ENCODE measurements around the gene CARD10.
A peak's percentile ranks its signal among the peaks of the same experiment; 100 is the strongest.
"Not testable (repeated sequence)": the region's sequence is repeated elsewhere in the genome, so short reads cannot be mapped to it uniquely, and the experiment has no call there.

CARD10 gene

DNA sequence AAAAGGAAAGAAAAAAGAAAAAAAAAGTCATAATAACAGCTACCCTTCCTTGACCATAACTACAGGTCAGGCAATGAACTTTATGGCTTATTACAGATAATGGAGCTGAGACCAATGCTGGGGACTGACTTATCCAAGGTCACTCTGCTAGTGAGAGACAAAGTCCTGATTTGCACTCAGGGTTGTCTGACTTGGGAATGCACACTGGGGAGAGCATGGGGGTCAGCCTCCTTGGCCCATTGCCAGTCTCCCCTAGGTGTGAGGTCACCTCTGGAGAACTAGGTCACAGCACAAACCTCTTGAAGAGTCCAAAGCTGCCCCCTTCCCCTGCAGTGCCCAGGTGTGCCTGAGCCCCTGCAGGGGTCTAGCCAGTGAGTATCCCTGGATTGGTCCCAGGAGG is 35.8 kb upstream of the CARD10 start:
- DNase-seq (ENCODE audit: low read depth in 1 of 2, low spot score in 1 of 2), result no peak

DNA sequence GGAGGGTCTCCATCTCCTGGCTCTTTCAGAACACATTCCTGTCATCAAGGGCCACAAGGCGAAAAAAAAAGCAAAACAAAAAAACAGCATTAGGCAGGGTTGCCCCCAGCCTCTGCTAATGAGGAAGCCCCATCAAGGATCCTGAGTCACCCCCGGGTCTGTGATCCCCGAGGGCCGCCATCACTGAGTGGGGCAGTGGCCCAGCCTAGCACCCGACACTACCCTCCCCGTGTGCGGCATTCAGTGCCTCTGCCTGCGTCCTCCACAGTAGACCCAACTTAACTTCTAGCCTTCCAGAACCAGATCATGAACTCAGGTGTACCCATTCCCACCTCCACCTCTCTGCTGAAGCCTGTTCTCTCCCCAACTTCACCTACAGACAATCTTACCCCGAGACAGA is 34.5 kb upstream of the CARD10 start:
- DNase-seq (ENCODE audit: low read depth in 1 of 2, low spot score in 1 of 2), result no peak

DNA sequence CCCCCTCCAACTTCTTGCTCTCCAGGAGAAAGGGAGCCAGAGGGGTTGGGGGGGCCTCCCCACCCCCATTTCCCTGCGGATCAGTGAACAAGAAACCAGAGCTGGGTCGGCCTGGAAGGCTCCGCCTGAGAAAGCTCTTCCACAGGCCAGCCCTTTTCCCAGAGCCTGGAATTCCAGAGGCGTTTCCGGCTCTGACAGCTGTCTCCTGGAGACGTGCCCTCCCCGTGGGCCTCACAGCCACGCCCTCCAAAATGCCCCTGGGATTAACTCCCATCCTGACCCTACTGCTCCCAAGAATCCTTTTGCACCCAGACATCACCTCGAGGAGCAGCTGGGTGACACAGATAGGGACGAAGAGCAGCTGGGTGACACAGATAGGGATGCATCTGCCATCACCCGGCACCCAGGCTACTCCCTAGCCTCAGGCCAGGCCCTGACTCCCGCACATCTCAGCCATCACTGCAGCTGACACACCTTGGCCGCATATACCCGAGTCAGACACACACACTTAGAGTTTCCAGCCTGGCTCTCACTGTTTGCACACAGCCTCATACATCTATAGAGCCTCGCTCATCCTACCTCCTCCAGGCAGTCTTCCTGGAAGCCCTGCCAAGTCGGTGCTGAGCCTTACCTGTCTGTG is 33.4 kb upstream of the CARD10 start:
- no peak for DNase-seq (ENCODE audit: low read depth in 1 of 2, low spot score in 1 of 2)

DNA sequence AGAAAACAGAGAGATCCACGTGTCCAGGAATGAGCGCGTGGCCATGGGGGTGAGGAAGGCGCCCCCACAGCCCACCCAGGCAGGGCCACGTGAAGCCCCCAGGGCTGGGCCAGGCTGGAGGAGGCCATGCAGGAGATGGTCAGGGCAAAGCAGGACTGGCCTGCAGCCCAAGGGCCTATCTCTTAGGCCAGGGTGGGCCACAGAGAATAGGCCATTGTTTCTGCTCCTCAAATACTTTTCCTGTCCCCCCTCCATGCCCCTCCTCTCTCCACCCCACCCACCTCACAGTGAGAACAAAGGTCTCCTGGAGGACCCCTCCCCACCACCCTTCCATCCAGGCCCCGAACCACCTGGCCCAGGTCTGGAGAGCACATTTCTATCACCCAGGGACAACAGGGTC is 32.8 kb upstream of the CARD10 start:
- DNase-seq (ENCODE audit: low read depth in 1 of 2, low spot score in 1 of 2), result no peak

DNA sequence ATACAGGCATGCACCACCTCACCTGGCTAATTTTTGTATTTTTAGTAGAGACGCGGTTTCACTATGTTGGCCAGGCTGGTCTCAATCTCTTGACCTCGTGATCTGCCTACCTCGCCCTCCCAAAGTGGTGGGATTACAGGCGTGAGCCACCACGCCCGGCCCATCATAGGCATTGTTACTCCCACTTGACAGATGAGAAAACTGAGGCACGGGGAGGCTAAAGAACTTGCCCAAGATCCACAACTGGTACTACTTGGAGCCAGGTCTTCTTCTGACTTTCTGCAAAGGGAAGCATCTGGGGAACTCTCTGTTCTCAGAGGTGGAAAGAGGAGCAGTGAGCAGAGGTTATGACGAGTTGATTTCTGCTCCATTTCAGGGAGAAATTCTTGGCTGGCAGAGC is 31.7 kb upstream of the CARD10 start:
- DNase-seq (ENCODE audit: low read depth in 1 of 2, low spot score in 1 of 2), result not testable (repeated sequence)

DNA sequence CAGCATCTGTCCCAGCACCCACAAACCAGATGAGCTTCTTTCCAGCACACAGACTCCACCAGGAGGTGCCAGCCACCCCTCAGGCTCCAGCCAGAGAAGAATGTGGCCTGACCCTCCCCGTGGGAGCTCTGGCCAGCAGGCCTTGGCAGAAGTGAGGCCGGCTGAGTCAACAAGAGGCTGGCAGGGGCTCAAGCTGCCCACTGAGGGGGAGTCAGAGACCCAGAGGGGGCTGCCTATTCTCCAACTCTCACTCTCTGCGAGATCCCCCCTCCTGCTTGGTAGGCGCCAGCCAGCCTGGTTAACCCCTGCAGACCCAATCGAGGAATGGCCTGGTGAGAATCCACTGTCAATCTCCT is 30.5 kb upstream of the CARD10 start:
- no peak for DNase-seq (ENCODE audit: low read depth in 1 of 2, low spot score in 1 of 2)

DNA sequence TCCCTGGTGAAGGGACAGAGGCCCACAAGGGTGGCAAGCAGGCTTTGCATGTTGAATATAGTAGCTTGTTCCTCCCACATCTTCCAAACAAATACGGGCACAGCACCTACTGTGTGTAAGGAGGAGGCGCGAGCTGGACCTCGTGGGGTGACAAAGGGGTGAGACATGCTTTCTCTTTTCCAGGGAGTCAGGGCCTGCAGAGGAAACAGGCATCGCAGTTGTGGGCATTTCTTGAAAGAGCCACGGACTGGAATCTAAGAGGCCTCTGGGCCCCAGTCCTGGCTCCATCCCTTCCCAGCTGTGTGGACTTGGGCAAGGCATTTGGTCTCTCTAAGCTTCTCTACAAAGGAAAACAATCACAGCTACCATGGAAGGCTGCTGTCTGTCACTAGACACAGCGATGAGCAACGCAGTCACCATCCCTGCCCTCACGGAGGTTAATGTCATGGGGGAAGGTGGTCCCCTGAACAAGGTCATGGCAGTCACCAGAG is 28.1 kb upstream of the CARD10 start:
- no peak for DNase-seq (ENCODE audit: low read depth in 1 of 2, low spot score in 1 of 2)

DNA sequence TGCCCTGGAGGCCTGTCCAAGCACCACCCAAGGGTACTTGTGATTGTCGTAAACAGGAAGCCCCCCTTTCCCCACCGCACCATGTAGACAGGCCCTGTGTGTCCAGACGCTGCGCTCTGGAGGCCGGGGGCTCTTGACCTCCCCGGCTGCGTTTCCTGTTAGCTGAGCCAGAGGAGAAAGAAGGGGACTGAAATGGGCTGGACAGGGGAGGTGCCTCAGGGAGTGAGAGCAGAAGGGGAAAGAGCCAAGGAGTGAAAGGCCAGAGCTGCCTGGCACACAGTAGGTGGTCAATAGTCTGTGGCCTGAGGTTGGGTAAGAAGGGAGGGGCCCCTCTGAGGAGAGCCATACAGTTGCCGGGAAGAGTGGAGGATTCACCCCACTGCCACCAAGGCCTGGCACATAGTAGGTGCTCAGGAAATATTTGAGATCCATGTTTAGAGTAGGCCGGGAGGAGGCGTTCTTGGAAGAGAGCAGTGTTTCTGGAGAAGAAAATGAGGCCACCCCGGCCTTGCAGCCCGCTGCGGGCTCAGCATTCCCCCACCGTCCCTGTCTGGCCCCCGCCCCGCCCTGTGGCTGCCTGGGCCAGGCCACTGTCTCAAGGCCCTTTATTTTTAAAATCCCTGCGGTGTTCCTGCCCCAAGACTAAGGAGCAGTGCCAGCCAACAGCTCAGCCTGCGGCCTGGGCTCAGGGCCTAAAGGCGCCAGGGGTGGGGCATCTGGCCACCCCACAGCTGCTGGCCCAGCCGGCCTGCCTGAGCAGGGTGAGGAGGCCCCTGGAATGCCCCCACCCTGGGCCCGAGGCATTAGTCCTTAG is 27.4 kb upstream of the CARD10 start:
- DNase-seq (ENCODE audit: low read depth in 1 of 2, low spot score in 1 of 2), result no peak

DNA sequence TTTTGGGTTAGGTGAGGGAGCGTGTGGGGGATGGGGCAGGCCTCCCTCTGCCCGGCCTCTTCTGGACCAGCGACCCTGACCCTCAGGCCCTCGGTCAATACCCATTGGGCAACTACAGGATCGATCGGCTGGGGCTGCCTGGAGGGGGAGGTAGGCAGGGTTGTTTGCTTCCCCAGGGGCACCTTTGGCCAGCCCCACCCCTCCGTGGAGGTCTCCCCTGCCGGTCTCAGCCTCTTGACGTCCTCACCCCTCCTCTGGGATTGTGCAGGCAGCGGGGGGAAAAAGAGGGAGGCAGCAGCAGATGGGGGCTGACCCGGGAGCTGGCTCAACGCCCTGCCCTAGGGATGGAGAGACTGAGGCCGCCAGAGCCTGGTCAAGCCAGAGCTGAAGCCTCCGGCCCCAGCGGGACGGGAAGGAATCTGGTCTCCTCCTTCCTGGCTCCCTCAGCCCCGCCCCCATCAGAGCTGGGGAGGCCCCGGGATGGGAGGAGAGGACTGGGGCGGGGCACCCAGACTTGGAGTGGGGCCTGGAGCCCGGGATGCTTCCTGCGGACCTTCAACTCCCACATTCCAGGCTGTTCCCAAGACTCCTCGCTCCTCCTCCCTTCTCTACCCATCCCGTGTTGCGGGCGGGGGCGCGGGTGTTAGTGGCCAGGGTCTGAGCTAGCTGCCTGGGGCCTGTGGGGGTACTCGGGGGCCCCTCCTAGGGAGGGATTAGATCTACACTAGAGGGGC is 26.7 kb upstream of the CARD10 start:
- DNase-seq (ENCODE audit: low read depth in 1 of 2, low spot score in 1 of 2), result no peak

DNA sequence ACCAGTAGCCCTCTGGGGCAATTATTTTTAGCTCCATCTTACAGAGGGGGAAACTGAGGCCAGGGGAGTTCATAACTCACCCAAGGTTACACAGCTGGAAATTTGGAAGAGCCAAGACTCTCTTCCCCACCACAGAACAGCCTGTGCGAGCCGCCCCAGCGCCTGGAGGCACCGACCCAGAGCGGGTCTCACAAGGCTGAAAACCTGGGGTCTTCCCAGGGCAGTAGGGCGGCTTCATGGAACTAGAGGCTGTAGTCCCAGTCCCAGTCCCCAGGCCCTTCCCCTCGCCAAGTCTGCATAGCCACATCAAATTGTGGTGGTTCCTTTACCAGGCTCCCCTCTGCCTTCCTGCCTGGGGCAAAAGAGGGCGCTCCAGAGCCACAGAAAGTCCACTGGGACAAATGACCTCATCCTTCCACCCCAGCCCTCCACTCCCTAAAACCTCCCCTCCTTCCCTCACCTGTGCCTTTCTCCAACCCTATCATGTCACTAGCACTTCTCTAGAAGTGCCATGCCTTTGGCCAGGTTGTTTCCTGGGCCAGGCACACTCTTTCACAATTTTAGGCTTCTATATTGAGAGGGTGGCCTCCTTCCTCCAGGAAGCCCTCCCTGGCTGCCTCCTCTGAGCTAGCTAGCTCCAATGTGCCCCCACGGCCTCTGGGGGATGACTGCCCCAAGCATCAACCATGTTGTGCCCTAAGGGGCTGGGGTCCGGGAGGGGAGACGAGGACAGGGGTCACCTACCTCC is 25.9 kb upstream of the CARD10 start:
- no peak for DNase-seq (ENCODE audit: low read depth in 1 of 2, low spot score in 1 of 2)

DNA sequence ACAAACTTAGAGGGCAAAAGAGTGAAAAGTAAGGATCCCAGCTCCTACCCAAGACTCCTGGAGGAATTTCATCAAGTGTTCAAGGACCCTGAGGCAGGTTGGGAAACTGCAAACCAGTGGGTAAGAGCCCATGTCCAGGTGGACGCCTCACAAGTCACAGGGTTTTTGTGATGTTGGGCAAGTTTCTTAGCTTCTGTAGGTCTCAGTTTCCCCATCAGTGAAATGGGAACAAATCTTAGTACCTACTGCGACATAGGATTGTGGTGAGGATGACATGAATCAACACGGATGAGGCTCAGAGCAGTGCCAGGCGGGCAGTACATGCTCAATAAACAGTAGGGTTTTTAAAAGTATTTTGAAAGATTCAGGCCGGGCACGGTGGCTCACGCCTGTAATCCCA is 23.7 kb upstream of the CARD10 start:
- DNase-seq (ENCODE audit: low read depth in 1 of 2, low spot score in 1 of 2), result no peak

DNA sequence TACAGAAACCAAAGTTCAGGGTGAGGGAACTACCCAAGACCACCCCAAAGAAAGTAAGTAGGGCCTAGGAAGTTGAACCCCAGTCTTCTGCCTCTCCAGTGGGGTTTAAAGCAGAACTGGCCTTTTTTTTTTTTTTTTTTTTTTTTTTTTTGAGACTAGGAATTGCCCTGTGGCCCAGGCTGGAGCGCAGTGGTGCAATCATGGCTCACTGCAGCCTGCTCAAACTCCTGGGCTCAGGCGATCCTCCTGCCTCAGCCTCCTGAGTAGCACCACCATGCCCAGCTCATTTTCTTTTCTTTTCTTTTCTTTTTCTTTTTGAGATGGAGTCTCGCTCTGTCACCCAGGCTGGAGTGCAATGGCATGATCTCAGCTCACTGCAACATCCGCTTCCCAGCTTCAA is 23.2 kb upstream of the CARD10 start:
- not testable (repeated sequence) for DNase-seq (ENCODE audit: low read depth in 1 of 2, low spot score in 1 of 2)

DNA sequence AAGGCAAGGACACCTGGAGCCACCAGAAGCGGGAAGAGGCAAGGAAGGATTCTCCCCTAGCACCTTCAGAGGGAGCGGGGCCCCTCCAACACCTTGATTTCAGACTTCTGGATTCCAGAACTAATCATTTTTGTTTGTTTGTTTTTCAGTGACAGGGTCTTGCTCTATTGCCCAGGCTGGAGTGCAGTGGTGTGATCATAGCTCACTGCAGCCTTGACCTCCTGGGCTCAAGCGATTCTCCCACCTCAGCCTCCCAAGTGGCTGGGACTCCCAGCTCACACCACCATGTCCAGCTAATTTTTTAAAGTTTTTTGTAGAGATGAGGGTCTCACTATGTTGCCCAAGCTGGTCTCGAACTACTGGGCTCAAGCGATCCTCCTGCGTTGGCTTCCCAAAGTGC is 20.6 kb upstream of the CARD10 start:
- not testable (repeated sequence) for DNase-seq (ENCODE audit: low read depth in 1 of 2, low spot score in 1 of 2)

DNA sequence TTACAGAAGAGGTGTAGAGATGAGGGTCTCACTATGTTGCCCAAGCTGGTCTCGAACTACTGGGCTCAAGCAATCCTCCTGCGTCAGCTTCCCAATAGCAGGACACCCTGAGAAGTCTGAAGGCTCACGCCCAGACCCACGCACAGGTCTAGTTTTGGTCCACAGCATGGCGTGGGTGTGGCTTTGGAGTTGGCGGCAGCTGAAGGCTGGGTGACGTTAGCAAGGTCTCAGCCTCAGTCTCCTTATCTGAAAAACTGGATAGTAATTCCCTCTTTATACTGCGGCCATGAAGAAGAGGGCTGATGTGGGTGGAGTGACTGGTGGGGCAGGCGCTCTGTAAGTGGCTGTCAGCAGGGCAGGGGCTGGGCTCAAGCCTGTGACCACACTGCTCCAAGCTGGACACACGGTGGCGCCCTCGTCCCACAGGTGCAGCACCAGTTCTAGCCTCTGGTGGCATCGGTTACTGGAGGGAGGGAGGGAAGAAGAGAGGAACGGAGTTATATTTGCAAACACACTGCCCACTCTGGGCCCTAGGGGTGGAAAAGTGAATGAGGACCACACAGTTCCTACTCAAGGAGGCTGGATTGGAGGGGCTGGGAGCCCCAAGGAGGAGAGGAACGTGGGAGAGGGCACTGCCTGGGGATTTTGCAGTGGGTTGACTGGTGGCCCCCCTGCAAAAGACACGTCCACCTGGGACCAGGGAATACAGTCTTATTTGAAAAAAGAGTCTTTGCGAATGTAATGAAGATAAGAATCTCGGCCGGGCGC is 19.6 kb upstream of the CARD10 start:
- peak; percentile 78 to 81 for DNase-seq (ENCODE audit: low read depth in 1 of 2, low spot score in 1 of 2)

DNA sequence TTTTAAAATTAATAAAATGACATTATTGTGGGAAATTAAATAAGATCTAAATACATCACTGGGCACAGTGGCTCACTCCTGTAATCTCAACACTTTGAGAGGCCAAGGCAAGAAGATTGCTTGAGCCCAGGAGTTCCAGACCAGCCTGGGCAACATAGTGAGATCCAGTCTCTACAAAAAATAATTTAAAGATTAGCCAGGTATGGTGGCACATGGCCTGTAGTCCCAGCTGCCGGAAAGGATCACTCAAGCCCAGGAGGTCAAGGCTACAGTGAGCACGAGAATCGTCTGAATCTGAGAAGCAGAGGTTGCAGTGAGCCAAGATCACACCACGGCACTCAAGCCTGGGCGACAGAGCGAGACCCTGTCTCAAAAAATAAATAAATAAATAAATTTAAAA is 15.9 kb upstream of the CARD10 start:
- DNase-seq (ENCODE audit: low read depth in 1 of 2, low spot score in 1 of 2), result no peak

DNA sequence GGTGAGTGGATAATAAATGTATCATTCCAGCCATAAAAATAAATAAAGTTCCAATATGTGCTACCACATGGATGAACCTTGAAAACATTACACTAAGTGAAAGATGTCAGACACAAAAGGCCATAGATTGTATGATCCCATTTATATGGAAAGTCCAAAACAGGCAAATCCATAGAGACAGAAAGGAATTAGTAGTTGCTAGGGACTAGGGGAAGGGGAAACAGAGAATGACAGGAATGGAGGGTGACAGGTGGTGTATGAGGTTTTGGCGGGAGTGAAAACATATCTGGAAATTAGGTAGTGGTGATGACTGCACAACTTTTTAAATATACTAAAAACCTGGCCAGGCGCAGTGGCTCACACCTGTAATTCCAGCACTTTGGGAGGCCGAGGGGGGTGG is 15.2 kb upstream of the CARD10 start:
- no peak for DNase-seq (ENCODE audit: low read depth in 1 of 2, low spot score in 1 of 2)

DNA sequence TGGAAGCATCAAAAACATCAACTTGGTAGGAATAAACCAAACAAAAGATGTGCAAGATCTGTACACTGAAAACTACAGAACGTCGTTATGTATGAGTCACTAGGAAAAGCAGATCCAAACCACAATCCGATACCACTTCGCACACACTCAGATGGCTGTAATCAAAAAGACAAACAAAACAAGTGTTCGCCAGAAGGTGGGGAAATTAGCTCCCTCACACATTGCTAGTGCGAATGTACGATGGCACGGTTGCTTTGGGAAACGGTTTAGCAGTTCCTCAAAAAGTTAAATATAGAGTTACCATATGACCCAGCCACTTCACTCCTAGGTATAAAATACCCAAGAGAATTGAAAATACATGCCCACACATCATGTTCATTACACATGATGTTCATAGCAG is 14.8 kb upstream of the CARD10 start:
- no peak for DNase-seq (ENCODE audit: low read depth in 1 of 2, low spot score in 1 of 2)

DNA sequence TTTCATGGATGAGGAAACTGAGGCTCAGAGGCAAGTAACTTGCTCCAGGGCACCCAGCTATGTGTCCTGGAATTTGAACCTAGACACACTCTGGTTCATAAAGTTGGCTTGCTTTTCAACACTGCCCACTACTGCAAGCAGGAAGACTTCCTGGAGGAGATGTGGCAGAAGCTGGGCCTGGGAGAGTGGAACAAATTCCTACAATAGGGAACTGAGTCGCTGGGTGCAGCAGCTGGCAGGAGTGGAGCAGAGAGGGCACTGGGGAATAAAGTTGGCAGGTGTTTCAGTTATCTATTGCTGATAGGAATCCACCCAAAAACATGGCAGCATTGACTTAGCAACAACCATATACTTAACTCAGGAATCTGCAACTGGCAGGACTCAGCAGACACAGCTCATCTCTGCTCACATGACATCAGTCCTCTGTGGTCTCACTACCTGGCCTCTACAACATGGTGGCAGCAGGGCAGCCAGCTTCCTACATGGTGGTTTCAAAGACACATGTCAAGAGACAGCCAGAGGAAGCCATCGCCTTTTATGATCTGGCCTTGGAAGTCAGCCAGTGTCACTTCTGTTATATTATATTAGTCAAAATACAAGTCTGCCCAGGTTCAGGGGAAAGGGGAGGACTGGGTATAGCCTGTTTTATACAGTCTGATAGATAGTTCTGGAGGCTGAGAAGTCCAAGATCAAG is 10.6 kb upstream of the CARD10 start:
- no peak for DNase-seq (ENCODE audit: low read depth in 1 of 2, low spot score in 1 of 2)

DNA sequence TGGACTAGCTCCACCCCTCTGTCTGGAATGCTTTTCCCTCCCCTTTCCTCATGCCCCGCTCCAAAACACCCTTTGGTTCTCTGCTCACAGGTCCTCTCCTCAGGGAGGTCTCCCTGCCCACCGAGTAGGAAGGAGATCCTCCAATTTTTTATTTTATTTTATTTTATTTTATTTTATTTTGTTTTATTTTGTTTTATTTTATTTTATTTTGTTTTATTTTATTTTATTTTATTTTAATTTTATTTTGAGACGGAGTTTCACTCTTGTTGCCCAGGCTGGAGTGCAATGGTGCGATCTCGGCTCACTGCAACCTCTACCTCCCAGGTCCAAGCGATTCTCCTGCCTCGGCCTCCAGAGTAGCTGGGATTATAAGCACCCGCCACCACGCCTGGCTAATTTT is 8.7 kb upstream of the CARD10 start:
- not testable (repeated sequence) for DNase-seq (ENCODE audit: low read depth in 1 of 2, low spot score in 1 of 2)

Data from activated T-helper 1 cell treated with anti-CD3 and anti-CD28 coated beads, Interleukin-2, amount 50 U/mL, for 16 hours (primary cell).